CD4-positive, alpha-beta T cell treated with Interleukin-6 for 4 hours (primary cell): ENCODE results near the gene CD58.

Experiments used
- DNase-seq: peaks from one replicate; pipeline ENCODE4 v3.0.0-alpha.2; 2020; ENCODE audit warnings: mixed read lengths

The CD58 gene

GRCh38 chr1:116465845-116466685, 104.8 kb downstream of the CD58 start:
- DNase-seq, result no peak

GRCh38 chr1:116465477-116465844, 105.4 kb downstream of the CD58 start:
- DNase-seq, result no peak
